Measurements from ENCODE around the gene NEU4.

The NEU4 gene

DNA sequence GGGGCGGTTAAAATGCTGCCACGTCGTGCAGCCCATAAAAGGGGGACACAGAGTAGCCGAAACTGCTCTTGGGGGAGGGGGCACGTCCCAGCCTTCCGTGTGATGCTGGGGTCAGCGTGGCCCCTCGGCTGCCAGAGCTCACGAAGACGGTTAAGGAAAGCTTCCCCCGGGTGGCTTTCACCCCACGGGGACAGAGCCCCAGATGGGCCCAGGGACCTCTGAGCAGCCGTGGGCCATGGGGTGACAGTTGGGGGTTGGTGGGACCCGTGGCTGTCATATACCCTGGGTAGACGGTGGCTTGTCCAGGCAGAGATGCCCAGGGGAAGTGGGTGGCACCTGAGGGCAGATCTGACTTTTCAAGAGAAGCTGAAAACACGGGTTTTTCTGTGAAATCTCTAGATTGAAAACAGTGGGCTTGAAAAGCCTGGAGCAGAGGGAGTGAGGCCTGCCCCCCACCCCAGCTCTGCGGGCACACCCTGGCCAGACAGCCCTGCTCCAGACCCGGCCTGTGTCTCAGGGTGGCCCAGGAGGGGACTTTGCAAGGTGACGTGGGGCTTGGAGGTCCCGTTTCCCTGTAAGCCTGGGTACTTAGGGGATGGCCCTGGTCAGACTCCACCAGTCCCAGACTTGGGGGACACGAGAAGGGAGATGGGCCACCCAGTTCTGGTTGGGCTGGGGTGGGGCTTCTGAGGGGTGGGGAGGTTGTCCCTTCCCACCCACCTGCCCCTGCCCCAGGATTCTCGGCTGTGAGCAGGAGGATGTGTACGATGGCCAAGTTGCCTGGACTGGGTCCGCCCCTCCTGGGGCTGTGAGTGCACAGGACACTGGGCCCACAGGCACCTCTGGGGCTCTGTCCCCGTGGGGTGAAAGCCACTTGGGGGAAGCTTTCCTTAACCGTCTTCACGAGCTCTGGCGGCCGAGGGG lies 652 bp downstream of the NEU4 start:
- Histone ChIP-seq H3K36me3 (ENCODE audit: insufficient read depth, low read length) (no peaks in the 10 kb centered on the region), H3K27me3 (ENCODE audit: insufficient read depth, low read length) (no peaks in the 10 kb centered on the region), H3F3A (ENCODE audit: insufficient read depth, low read length) (no peaks in the 10 kb centered on the region), H3K4me3 (ENCODE audit: low read depth, low read length, poor library complexity, severe bottlenecking) (no peak overlapping the region), H3K9me3 (ENCODE audit: low read length) (no peaks in the 10 kb centered on the region), H3K9me2 (ENCODE audit: low read depth, low read length) (no peaks in the 10 kb centered on the region), H4K20me1 (ENCODE audit: insufficient read depth, low read length) (no peaks in the 10 kb centered on the region), H2AFZ (ENCODE audit: low read length) (no peak overlapping the region), H3K4me1 (ENCODE audit: insufficient read depth, low read length, severe bottlenecking) (no peaks in the 10 kb centered on the region), H3K27ac (ENCODE audit: low read depth, low read length, poor library complexity, severe bottlenecking) (no peak overlapping the region), H3K9ac (ENCODE audit: low read length) (no peak overlapping the region), H3K79me2 (ENCODE audit: insufficient read depth, low read length) (no peaks in the 10 kb centered on the region), H3K4me2 (ENCODE audit: low read length) (no peak overlapping the region)
- TF ChIP-seq, protein P1, sequence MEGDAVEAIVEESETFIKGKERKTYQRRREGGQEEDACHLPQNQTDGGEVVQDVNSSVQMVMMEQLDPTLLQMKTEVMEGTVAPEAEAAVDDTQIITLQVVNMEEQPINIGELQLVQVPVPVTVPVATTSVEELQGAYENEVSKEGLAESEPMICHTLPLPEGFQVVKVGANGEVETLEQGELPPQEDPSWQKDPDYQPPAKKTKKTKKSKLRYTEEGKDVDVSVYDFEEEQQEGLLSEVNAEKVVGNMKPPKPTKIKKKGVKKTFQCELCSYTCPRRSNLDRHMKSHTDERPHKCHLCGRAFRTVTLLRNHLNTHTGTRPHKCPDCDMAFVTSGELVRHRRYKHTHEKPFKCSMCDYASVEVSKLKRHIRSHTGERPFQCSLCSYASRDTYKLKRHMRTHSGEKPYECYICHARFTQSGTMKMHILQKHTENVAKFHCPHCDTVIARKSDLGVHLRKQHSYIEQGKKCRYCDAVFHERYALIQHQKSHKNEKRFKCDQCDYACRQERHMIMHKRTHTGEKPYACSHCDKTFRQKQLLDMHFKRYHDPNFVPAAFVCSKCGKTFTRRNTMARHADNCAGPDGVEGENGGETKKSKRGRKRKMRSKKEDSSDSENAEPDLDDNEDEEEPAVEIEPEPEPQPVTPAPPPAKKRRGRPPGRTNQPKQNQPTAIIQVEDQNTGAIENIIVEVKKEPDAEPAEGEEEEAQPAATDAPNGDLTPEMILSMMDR (IDR thresholded peaks at IDR 0.05; ENCODE audit: low read length): no peak
- TF ChIP-seq EZH2 (IDR thresholded peaks at IDR 0.05; ENCODE audit: borderline replicate concordance, low read length): no peak

DNA sequence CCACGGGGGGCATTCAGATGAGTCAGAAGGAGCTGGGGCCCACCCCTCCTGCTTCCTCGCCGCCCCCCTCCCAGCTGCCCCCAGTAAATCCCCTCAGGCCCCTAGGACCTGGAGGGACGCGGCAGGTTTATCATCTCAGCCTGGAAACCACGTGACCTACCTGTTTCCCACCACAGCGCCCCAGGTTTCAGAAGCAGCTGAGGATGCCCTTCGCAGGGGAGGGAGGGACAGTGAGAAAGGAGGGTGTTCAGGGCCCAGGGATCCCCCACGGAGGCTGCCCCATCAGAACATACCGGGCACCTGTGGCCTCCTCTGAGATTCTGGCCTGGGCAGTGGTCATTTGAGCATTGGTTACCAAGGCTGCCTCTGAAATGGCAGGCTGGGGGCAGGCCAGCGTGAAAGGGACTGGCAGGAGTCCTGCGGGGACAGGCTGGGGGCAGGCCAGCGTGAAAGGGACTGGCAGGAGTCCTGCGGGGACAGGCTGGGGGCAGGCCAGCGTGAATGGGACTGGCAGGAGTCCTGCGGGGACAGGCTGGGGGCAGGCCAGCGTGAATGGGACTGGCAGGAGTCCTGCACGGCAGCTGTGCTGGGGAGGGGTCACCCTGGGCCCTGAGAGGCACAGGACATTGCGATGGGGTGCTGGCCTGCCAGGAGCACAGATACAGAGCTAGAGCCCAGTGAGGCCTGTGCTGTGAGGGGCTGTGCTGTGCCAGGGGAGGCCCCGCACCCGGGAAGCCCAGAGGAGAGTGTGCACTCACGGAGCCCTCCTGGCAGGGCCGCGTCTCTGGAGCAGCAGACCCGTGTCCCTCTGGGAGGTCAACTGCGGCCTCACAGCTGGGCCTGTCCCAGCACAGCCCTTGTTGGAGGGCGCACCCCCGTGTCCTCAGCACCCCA lies 1.6 kb downstream of the NEU4 start:
- Histone ChIP-seq H2AFZ (ENCODE audit: low read length) (no peak overlapping the region), H3K4me3 (ENCODE audit: low read depth, low read length, poor library complexity, severe bottlenecking) (no peak overlapping the region), H3K4me1 (ENCODE audit: insufficient read depth, low read length, severe bottlenecking) (no peaks in the 10 kb centered on the region), H3K79me2 (ENCODE audit: insufficient read depth, low read length) (no peaks in the 10 kb centered on the region), H3F3A (ENCODE audit: insufficient read depth, low read length) (no peaks in the 10 kb centered on the region), H3K9ac (ENCODE audit: low read length) (no peak overlapping the region), H3K9me2 (ENCODE audit: low read depth, low read length) (no peaks in the 10 kb centered on the region), H4K20me1 (ENCODE audit: insufficient read depth, low read length) (no peaks in the 10 kb centered on the region), H3K27ac (ENCODE audit: low read depth, low read length, poor library complexity, severe bottlenecking) (no peak overlapping the region), H3K4me2 (ENCODE audit: low read length) (no peak overlapping the region), H3K27me3 (ENCODE audit: insufficient read depth, low read length) (no peaks in the 10 kb centered on the region), H3K9me3 (ENCODE audit: low read length) (no peaks in the 10 kb centered on the region), H3K36me3 (ENCODE audit: insufficient read depth, low read length) (no peaks in the 10 kb centered on the region)
- no peak for TF ChIP-seq EZH2 (IDR thresholded peaks at IDR 0.05; ENCODE audit: borderline replicate concordance, low read length)
- TF ChIP-seq, protein P1 (IDR thresholded peaks at IDR 0.05; ENCODE audit: low read length): no peak

DNA sequence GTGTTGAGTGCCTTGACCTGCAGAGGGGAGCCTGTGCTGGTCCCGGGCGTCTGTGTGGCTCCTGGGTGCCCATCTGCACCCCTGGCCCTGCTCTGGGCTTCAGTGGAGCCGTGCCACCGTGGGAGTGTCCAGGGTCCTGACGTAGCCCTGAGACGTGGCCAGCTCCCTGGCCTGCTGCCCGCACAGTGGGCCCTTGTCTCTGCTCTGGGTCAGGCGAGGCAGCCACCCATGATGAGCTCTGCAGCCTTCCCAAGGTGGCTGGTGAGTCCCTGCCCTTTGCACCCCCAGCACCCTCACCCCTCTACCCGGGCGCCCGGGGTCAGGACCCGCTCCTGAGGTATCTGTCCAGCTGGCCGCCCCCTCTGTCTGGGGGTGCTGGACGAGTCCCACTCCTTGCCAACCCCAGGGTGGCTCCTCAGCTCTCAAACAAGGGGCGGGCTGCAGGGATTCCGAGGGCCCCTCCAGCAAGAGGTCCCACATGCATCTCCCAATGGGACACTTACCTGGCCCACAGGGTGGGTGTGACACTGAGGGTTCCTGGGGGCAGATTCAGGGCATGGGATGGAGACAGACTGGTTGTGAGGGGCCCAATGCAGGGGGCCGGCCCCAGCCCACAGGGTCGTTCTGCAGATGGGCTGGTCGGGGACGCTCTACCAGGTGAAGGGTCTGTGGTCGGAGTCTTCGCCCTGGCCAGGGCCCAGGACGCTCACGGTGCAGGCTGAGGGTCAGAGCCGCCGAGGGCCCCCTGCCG lies 2.4 kb downstream of the NEU4 start:
- Histone ChIP-seq H3K27ac (ENCODE audit: low read depth, low read length, poor library complexity, severe bottlenecking) (no peak overlapping the region), H3K9me3 (ENCODE audit: low read length) (no peaks in the 10 kb centered on the region), H3K79me2 (ENCODE audit: insufficient read depth, low read length) (no peaks in the 10 kb centered on the region), H3K9me2 (ENCODE audit: low read depth, low read length) (no peaks in the 10 kb centered on the region), H3K36me3 (ENCODE audit: insufficient read depth, low read length) (no peaks in the 10 kb centered on the region), H3K4me3 (ENCODE audit: low read depth, low read length, poor library complexity, severe bottlenecking) (no peak overlapping the region), H3K27me3 (ENCODE audit: insufficient read depth, low read length) (no peaks in the 10 kb centered on the region), H3F3A (ENCODE audit: insufficient read depth, low read length) (no peaks in the 10 kb centered on the region), H3K4me1 (ENCODE audit: insufficient read depth, low read length, severe bottlenecking) (no peaks in the 10 kb centered on the region), H3K4me2 (ENCODE audit: low read length) (no peak overlapping the region), H3K9ac (ENCODE audit: low read length) (no peak overlapping the region), H2AFZ (ENCODE audit: low read length) (no peak overlapping the region), H4K20me1 (ENCODE audit: insufficient read depth, low read length) (no peaks in the 10 kb centered on the region)
- TF ChIP-seq, protein P1 (IDR thresholded peaks at IDR 0.05; ENCODE audit: low read length): no peak
- TF ChIP-seq EZH2 (IDR thresholded peaks at IDR 0.05; ENCODE audit: borderline replicate concordance, low read length): no peak

Measured in OCI-LY1 (cell line).